ENCODE data around the gene EDIL3.

DNA sequence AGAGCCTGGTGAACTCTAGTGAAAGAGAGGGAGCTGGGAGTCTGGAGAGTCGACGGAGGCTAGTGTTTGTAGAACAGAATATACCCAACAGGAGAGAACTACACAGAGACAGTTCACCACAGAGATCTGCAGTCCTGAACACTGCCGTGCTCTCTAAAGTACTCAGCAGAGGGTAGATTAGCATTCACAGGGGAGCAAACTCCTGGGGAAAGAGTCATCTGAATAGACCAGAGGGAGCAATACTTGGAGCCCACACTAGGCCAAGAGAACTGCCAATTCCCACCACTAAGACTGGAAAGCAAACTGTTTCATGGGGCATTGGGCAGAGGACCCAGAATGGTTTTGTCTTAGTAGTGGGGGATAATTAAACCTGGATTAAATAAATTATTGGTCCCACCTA lies 235.6 kb downstream of the EDIL3 start:
- TF ChIP-seq EP300 (IDR thresholded peaks at IDR 0.05): no peak
- no peak for TF ChIP-seq POLR2A (IDR thresholded peaks at IDR 0.05)

All from sigmoid colon (tissue), 4 donors.